Astrocyte (in vitro differentiated cells and primary cell): Measurements from ENCODE around the gene RAB6B.

Experiments
- CTCF ChIP-seq: IDR thresholded peaks from 2 replicates; pipeline ENCODE4 v1.5.1; 2011; ENCODE audit warnings: low read depth, mild to moderate bottlenecking, inconsistent platforms, low read length, moderate library complexity; ENCODE audit not compliant: insufficient read depth
- EZH2 ChIP-seq: IDR thresholded peaks from 2 replicates; pipeline ENCODE4 v1.6.1; 2012; ENCODE audit warnings: mild to moderate bottlenecking, low read length, inconsistent platforms; ENCODE audit not compliant: insufficient read depth

DNA sequence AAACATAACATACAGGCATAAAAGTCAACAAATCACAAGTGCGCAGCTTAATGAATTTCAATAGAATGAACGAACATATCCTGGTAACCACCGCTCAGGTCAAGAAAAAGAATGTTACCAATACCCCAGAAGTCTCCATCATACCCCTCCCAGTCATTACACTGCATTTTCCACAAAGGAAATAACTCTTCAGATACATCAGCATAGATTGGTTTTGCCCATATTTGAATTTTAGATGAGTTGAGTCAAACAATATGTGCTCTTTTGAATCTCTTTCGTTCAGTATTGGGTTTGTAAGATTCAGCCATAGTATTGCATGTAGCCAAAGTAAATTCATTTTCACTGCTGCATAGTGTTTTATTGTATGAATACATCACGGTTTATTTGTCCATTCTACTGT, 6.2 kb upstream of the RAB6B start:
- no peak for TF ChIP-seq CTCF
- no peak for TF ChIP-seq EZH2
